ENCODE results near the gene MYL10.

DNA sequence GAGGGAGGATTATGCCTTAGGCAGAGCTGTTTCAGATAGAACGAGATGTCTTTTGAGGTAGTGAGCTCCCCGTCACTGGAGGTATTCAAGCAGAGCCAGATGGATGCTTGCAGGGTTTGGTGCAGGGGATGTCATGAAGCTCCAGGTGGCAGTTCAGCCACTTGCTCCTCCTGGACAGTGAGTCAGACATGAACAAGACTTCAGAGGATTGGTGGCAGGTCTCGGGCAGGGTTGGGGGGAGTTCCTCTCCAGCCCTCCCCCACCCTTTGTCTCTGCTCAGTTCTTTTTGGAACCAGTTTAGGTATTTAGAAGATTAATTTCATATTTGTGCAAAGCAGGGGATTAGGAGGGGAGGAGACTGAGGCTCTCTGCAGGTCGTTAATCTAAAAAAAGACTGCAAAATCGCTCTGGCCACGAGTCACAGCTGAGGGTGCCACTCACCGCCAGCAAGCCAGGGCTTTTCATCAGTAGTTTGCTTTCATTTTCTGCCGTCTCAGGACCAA is 21.5 kb upstream of the MYL10 start:
- TF ChIP-seq, protein P1, sequence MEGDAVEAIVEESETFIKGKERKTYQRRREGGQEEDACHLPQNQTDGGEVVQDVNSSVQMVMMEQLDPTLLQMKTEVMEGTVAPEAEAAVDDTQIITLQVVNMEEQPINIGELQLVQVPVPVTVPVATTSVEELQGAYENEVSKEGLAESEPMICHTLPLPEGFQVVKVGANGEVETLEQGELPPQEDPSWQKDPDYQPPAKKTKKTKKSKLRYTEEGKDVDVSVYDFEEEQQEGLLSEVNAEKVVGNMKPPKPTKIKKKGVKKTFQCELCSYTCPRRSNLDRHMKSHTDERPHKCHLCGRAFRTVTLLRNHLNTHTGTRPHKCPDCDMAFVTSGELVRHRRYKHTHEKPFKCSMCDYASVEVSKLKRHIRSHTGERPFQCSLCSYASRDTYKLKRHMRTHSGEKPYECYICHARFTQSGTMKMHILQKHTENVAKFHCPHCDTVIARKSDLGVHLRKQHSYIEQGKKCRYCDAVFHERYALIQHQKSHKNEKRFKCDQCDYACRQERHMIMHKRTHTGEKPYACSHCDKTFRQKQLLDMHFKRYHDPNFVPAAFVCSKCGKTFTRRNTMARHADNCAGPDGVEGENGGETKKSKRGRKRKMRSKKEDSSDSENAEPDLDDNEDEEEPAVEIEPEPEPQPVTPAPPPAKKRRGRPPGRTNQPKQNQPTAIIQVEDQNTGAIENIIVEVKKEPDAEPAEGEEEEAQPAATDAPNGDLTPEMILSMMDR (conservative IDR thresholded peaks at IDR 0.05; ENCODE audit: low read depth in 2 of 2), result no peak
- no peak for TF ChIP-seq EZH2 (IDR thresholded peaks at IDR 0.05; ENCODE audit: low read depth, unreplicated experiment)
- TF ChIP-seq, protein P2, sequence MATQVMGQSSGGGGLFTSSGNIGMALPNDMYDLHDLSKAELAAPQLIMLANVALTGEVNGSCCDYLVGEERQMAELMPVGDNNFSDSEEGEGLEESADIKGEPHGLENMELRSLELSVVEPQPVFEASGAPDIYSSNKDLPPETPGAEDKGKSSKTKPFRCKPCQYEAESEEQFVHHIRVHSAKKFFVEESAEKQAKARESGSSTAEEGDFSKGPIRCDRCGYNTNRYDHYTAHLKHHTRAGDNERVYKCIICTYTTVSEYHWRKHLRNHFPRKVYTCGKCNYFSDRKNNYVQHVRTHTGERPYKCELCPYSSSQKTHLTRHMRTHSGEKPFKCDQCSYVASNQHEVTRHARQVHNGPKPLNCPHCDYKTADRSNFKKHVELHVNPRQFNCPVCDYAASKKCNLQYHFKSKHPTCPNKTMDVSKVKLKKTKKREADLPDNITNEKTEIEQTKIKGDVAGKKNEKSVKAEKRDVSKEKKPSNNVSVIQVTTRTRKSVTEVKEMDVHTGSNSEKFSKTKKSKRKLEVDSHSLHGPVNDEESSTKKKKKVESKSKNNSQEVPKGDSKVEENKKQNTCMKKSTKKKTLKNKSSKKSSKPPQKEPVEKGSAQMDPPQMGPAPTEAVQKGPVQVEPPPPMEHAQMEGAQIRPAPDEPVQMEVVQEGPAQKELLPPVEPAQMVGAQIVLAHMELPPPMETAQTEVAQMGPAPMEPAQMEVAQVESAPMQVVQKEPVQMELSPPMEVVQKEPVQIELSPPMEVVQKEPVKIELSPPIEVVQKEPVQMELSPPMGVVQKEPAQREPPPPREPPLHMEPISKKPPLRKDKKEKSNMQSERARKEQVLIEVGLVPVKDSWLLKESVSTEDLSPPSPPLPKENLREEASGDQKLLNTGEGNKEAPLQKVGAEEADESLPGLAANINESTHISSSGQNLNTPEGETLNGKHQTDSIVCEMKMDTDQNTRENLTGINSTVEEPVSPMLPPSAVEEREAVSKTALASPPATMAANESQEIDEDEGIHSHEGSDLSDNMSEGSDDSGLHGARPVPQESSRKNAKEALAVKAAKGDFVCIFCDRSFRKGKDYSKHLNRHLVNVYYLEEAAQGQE (IDR thresholded peaks at IDR 0.05; ENCODE audit: unreplicated experiment), result no peak
- TF ChIP-seq CREB1 (CRISPR knock-in tag; IDR thresholded peaks at IDR 0.05; ENCODE audit: low read depth), result no peak
- TF ChIP-seq POLR2AphosphoS5 (IDR thresholded peaks at IDR 0.05; ENCODE audit: low read depth), result no peak

Measured in GM23338 (cell line).